DND-41 (cell line): ENCODE data around the gene P3H4.

Experiments used
- CTCF ChIP-seq: IDR thresholded peaks from 2 replicates; pipeline ENCODE4 v1.5.1; 2012; ENCODE audit warnings: borderline replicate concordance, low read length, moderate library complexity, mild to moderate bottlenecking; ENCODE audit not compliant: poor library complexity, severe bottlenecking; ENCODE audit errors: extremely low read depth
- EZH2 ChIP-seq: IDR thresholded peaks from 3 replicates; pipeline ENCODE4 v1.6.1; 2012; ENCODE audit warnings: borderline replicate concordance, low read depth, mild to moderate bottlenecking, moderate library complexity, low read length, inconsistent platforms; ENCODE audit not compliant: severe bottlenecking

GRCh38 chr17:41803049-41804020, 8.4 kb downstream of the P3H4 start:
- TF ChIP-seq CTCF: no peak
- TF ChIP-seq EZH2: no peak
